SK-N-MC (cell line): ENCODE measurements around the gene ERI3.

Experiments
- EZH2 ChIP-seq: fragments of 200-600 bp; sonication (generic); IDR thresholded peaks from one replicate; pipeline ENCODE4 v1.6.1; 2017; ENCODE audit warnings: antibody characterized with exemption
- FOXP2 ChIP-seq: optimal IDR thresholded peaks from 2 replicates; pipeline ENCODE3; 2011; ENCODE audit warnings: mild to moderate bottlenecking, moderate library complexity; ENCODE audit not compliant: insufficient read depth; ENCODE audit errors: extremely low read length, control extremely low read depth
- POLR2AphosphoS5 ChIP-seq: IDR thresholded peaks from 2 replicates; pipeline ENCODE4 v1.6.1; 2012; ENCODE audit warnings: mild to moderate bottlenecking, low read depth, low read length, borderline replicate concordance

- no peak for TF ChIP-seq EZH2
- TF ChIP-seq POLR2AphosphoS5 = no peak
- TF ChIP-seq FOXP2 = no peak
Measured at GRCh38 chr1:44270686-44271628, 84.1 kb downstream of the ERI3 start.
